ENCODE results near the gene UCHL1. TPM values are rescaled to one million over a fixed set of nuclear protein-coding genes. Genes with fewer than 3 reads are reported as not detected.

The UCHL1 gene
- 10 to 100 TPM; 15.1 to 39.3 (median 28.6) TPM for polyA plus RNA-seq

GRCh38 chr4:41256740-41257256 lies at the start of gene UCHL1:
Gene UCHL1 (plus strand): TSS chr4:41256928. CDS start chr4:41256977, 49 bp downstream.
- no peak within 1 kb of the TSS for H3K27ac ChIP-seq (ENCODE audit: low read depth, low read length)
- 1 to 2% (median 2%) methylated on average over 52 to 55 of the region's 55 CpGs for WGBS, 3 donors

- no peak overlapping the region for H3K27ac ChIP-seq (ENCODE audit: low read depth, low read length)
Observed at GRCh38 chr4:41207291-41207831, 49.4 kb upstream of the UCHL1 start.

GRCh38 chr4:41209187-41209586 lies 47.5 kb upstream of the UCHL1 start:
- WGBS, 3 donors = 47 to 67% (median 54%) methylated on average over 5 of the region's 5 CpGs
- no peak overlapping the region for H3K27ac ChIP-seq (ENCODE audit: low read depth, low read length)

- H3K27ac ChIP-seq (ENCODE audit: low read depth, low read length) = no peak overlapping the region
- 83 to 92% (median 90%) methylated on average over 9 of the region's 9 CpGs for WGBS, 3 donors
Observed at GRCh38 chr4:41209901-41210300, 46.8 kb upstream of the UCHL1 start.

- H3K27ac ChIP-seq (ENCODE audit: low read depth, low read length) = no peak overlapping the region
- 78 to 94% (median 79%) methylated on average over 1 of the region's 1 CpG for WGBS, 3 donors
Observed at GRCh38 chr4:41211951-41212615, 44.6 kb upstream of the UCHL1 start.

- 5 to 11% (median 8%) methylated on average over 12 of the region's 12 CpGs for WGBS, 3 donors
- H3K27ac ChIP-seq (ENCODE audit: low read depth, low read length) = no peak overlapping the region
Observed at GRCh38 chr4:41212616-41213203, 44.0 kb upstream of the UCHL1 start.

- WGBS, 3 donors = 1% methylated on average over 24 to 35 of the region's 35 CpGs
- H3K27ac ChIP-seq (ENCODE audit: low read depth, low read length) = no peak overlapping the region
Observed at GRCh38 chr4:41213625-41214135, 43.0 kb upstream of the UCHL1 start.

GRCh38 chr4:41214136-41214824 lies 42.4 kb upstream of the UCHL1 start, which contains the start of gene APBB2:
Gene APBB2 (minus strand): TSS chr4:41214542. CDS start chr4:41033254, 181,288 bp downstream.
- 0 to 1% (median 0%) methylated on average over 56 to 71 of the region's 71 CpGs for WGBS, 3 donors
- no peak within 1 kb of the TSS for H3K27ac ChIP-seq (ENCODE audit: low read depth, low read length)

GRCh38 chr4:41214825-41215146 lies 41.9 kb upstream of the UCHL1 start:
- 8 to 16% (median 11%) methylated on average over 8 of the region's 8 CpGs for WGBS, 3 donors
- no peak overlapping the region for H3K27ac ChIP-seq (ENCODE audit: low read depth, low read length)

- H3K27ac ChIP-seq (ENCODE audit: low read depth, low read length) = no peak overlapping the region
- WGBS, 3 donors = 32 to 48% (median 36%) methylated on average over 9 of the region's 9 CpGs
Observed at GRCh38 chr4:41215155-41215554, 41.6 kb upstream of the UCHL1 start.

- 5 to 27% (median 26%) methylated on average over 8 of the region's 8 CpGs for WGBS, 3 donors
- H3K27ac ChIP-seq (ENCODE audit: low read depth, low read length) = no peak overlapping the region
Observed at GRCh38 chr4:41215969-41216293, 40.8 kb upstream of the UCHL1 start.

- H3K27ac ChIP-seq (ENCODE audit: low read depth, low read length) = no peak overlapping the region
- WGBS, 3 donors = 1 to 3% (median 1%) methylated on average over 38 to 59 of the region's 59 CpGs
Observed at GRCh38 chr4:41216294-41217019, 40.3 kb upstream of the UCHL1 start.

- 5 to 15% (median 13%) methylated on average over 2 of the region's 2 CpGs for WGBS, 3 donors
- no peak overlapping the region for H3K27ac ChIP-seq (ENCODE audit: low read depth, low read length)
Observed at GRCh38 chr4:41217020-41217333, 39.8 kb upstream of the UCHL1 start.

GRCh38 chr4:41217374-41217773 lies 39.4 kb upstream of the UCHL1 start:
- no peak overlapping the region for H3K27ac ChIP-seq (ENCODE audit: low read depth, low read length)
- 41 to 74% (median 67%) methylated on average over 2 of the region's 2 CpGs for WGBS, 3 donors

- no peak overlapping the region for H3K27ac ChIP-seq (ENCODE audit: low read depth, low read length)
- WGBS, 3 donors = 94 to 99% (median 98%) methylated on average over 3 of the region's 3 CpGs
Observed at GRCh38 chr4:41218703-41219102, 38.0 kb upstream of the UCHL1 start.

GRCh38 chr4:41219421-41219950 lies 37.2 kb upstream of the UCHL1 start:
- WGBS, 3 donors = 81 to 91% (median 91%) methylated on average over 3 of the region's 3 CpGs
- no peak overlapping the region for H3K27ac ChIP-seq (ENCODE audit: low read depth, low read length)

GRCh38 chr4:41221850-41222645 lies 34.7 kb upstream of the UCHL1 start:
- no peak overlapping the region for H3K27ac ChIP-seq (ENCODE audit: low read depth, low read length)
- WGBS, 3 donors = 81 to 96% (median 94%) methylated on average over 4 of the region's 4 CpGs

GRCh38 chr4:41227902-41228301 lies 28.8 kb upstream of the UCHL1 start:
- no peak overlapping the region for H3K27ac ChIP-seq (ENCODE audit: low read depth, low read length)
- WGBS, 3 donors = 81 to 83% (median 82%) methylated on average over 4 of the region's 4 CpGs

All from adipose tissue (tissue), 3 donors.